Neutrophil (primary cell): Measurements from ENCODE around the gene STK17A.
A peak's percentile ranks its signal among the peaks of the same experiment; 100 is the strongest.

Experiments
- H3K27ac ChIP-seq: fragments of 200-600 bp; sonication (generic); 2 replicates; pipeline ENCODE4 v1.5.1; 2016; ENCODE audit warnings: mild to moderate bottlenecking, moderate library complexity
- H3K27me3 ChIP-seq: fragments of 200-600 bp; sonication (generic); 2 replicates; pipeline ENCODE4 v1.6.0; 2016; ENCODE audit warnings: mild to moderate bottlenecking
- H3K36me3 ChIP-seq: fragments of 200-600 bp; sonication (generic); 2 replicates; pipeline ENCODE4 v1.5.1; 2017
- H3K4me1 ChIP-seq, 2 experiments: fragments of 200-600 bp in 1 of 2; sonication (generic) in 1 of 2; 1 replicate in 1 of 2; 2 replicates in 1 of 2; pipeline versions ENCODE4 v1.5.1 to v1.6.1; 2013 to 2016; ENCODE audit warnings: low read depth in 1 of 2, low read length in 1 of 2, mild to moderate bottlenecking in 1 of 2, moderate library complexity in 1 of 2; ENCODE audit not compliant: control insufficient read depth in 1 of 2, insufficient read depth in 1 of 2
- H3K4me3 ChIP-seq, 2 experiments: fragments of 200-600 bp in 1 of 2; sonication (generic) in 1 of 2; 1 replicate in 1 of 2; 2 replicates in 1 of 2; pipeline ENCODE4 v1.5.1; 2013 to 2016; ENCODE audit warnings: low read depth in 1 of 2, low read length in 1 of 2, mild to moderate bottlenecking in 1 of 2, moderate library complexity in 1 of 2
- H3K9me3 ChIP-seq: fragments of 200-600 bp; sonication (generic); 2 replicates; pipeline ENCODE4 v1.5.1; 2016
- TF ChIP-seq, protein P1 (sequence below): fragments of 200-600 bp; sonication (generic); IDR thresholded peaks from 2 replicates; pipeline ENCODE4 v1.5.1; 2016; ENCODE audit warnings: antibody characterized with exemption

The STK17A gene

DNA sequence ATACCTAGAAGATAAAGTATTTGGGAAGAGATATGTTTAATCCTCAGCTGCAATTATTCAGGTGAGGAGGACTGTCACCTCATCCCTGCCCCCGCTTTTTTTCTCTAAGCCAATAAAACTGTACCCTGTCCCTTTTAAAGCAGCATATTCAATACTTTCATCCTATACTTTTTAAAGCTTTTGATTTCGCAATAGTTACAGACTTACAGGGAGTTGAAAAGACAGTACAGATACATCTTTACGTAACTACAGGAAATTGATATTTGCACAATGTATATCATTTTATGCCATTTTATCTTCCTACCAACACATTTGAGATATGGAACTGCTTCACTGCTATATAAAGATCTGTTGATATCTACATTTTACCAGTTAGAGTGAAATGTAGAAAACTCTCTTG is 47.6 kb downstream of the STK17A start:
- H3K9me3 ChIP-seq = no peaks in the 10 kb centered on the region
- TF ChIP-seq, protein P1, sequence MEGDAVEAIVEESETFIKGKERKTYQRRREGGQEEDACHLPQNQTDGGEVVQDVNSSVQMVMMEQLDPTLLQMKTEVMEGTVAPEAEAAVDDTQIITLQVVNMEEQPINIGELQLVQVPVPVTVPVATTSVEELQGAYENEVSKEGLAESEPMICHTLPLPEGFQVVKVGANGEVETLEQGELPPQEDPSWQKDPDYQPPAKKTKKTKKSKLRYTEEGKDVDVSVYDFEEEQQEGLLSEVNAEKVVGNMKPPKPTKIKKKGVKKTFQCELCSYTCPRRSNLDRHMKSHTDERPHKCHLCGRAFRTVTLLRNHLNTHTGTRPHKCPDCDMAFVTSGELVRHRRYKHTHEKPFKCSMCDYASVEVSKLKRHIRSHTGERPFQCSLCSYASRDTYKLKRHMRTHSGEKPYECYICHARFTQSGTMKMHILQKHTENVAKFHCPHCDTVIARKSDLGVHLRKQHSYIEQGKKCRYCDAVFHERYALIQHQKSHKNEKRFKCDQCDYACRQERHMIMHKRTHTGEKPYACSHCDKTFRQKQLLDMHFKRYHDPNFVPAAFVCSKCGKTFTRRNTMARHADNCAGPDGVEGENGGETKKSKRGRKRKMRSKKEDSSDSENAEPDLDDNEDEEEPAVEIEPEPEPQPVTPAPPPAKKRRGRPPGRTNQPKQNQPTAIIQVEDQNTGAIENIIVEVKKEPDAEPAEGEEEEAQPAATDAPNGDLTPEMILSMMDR = no peak
- H3K4me1 ChIP-seq = no peaks in the 10 kb centered on the region
- H3K4me3 ChIP-seq = no peak overlapping the region
- H3K36me3 ChIP-seq = peaks cover 80% of the 10 kb centered on the region
- peak overlapping the region; percentile 39 for H3K27ac ChIP-seq
- H3K27me3 ChIP-seq = no peaks in the 10 kb centered on the region

DNA sequence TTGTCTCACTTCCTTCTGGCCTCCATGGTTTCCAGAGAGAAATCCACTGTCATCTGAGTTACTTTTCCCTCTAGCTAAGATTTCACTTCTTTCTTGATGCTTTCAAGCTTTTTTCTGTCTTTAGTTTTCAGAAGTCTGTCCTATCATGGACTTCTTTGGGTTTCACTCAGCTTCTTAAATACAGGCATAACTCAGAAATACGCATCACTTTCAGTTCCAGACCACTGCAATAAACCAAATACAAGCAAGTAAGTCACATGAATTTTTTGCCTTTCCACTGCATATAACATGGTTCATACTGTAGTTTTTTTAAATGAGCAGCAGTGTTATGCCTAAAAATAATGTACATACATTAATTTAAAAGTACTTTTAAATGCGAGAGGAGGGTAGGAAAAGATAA is 48.7 kb downstream of the STK17A start:
- peaks cover 80% of the 10 kb centered on the region for H3K36me3 ChIP-seq
- no peaks in the 10 kb centered on the region for H3K4me1 ChIP-seq
- no peaks in the 10 kb centered on the region for H3K27me3 ChIP-seq
- H3K27ac ChIP-seq = peak overlapping the region; percentile 42
- H3K9me3 ChIP-seq = no peaks in the 10 kb centered on the region
- no peak overlapping the region for H3K4me3 ChIP-seq
- TF ChIP-seq, protein P1 = no peak

DNA sequence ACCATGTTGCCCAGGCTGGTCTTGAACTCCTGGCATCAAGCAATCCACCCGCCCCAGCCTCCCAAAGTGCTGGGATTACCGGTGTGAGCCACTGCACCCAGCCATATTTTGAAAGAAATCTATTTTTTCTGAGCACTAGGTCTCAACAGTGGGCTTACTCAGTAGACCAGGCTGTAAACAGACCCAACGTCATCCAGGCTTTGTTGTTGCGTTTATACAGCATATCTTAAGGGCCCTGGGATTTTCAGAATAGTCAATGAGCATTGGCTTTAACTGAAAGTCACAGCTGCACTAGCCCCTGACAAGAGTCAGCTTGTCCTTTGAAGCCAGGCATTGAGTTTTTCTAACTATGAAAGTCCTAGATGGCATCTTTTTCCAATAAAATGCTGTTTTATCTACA is 49.8 kb downstream of the STK17A start:
- peaks cover 80% of the 10 kb centered on the region for H3K36me3 ChIP-seq
- H3K4me3 ChIP-seq = no peak overlapping the region
- peak overlapping the region; percentile 42 for H3K27ac ChIP-seq
- no peaks in the 10 kb centered on the region for H3K4me1 ChIP-seq
- H3K27me3 ChIP-seq = no peaks in the 10 kb centered on the region
- TF ChIP-seq, protein P1 = no peak
- no peaks in the 10 kb centered on the region for H3K9me3 ChIP-seq

DNA sequence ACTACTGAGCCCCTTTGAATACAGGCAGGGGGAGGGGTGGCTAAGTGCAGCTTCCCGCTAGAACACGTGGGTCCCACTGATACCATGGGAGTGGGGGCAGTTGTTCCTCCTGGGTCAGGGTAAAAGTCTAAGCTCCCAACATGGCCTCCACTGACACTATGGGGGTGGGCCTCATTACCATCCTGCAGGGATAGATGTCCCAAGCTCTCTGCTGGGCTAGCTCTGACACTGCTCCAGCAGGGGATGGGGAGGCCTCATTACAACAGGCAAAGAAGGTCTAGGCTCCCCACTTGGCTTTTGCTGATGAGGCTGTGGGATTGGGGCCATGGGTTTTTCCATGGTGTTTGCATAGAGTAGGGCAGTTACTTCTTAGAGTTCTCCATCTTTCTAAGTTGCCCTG is 51.5 kb downstream of the STK17A start:
- Histone ChIP-seq H3K9me3 (no peaks in the 10 kb centered on the region), H3K36me3 (peaks cover 81% of the 10 kb centered on the region), H3K4me1 (no peaks in the 10 kb centered on the region), H3K27ac (no peak overlapping the region), H3K27me3 (no peaks in the 10 kb centered on the region), H3K4me3 (no peak overlapping the region)
- TF ChIP-seq, protein P1 = no peak

DNA sequence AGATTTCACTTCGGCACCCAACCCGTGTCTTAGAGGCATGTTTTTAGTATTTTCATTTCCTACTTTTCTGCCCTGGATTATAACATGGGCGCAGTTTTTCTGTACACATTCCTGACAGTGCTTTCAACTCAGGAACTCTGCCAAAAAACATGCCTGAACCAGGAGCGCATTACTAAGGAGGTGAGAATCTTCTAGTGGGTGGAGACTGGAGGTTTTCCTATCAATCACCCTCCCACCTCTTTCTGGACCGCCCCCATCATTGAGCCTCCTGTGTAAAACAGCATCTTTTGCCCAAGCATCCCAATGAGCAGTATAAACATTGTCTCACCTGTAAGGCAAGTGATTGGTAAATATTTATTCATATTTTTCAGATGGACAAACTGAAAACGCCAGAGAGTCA is 53.2 kb downstream of the STK17A start:
- TF ChIP-seq, protein P1 = no peak
- Histone ChIP-seq H3K4me3 (no peak overlapping the region), H3K27ac (peak overlapping the region; percentile 36), H3K27me3 (no peaks in the 10 kb centered on the region), H3K9me3 (no peaks in the 10 kb centered on the region), H3K36me3 (peaks cover 83% of the 10 kb centered on the region), H3K4me1 (no peaks in the 10 kb centered on the region)
